LHCN-M2 (cell line): ENCODE results near the gene FAM3A. TPM values are rescaled to one million over a fixed set of nuclear protein-coding genes. Genes with fewer than 3 reads are reported as not detected.
"Not testable (repeated sequence)": the region's sequence is repeated elsewhere in the genome, so short reads cannot be mapped to it uniquely, and the experiment has no call there.

Source experiments
- DNase-seq: peaks from one replicate; pipeline ENCODE4 v3.0.0-alpha.2; 2012; ENCODE audit warnings: low read depth
- polyA plus RNA-seq: library from polyadenylated mRNA; unstranded; fragments of >200 nt; gene quantifications from one replicate; pipeline ENCODE4 v1.2.1, GENCODE V29; 2012; ENCODE audit warnings: missing spikeins
- total RNA-seq: library from RNA; depleted of rRNA; stranded (reverse); fragments of >200 nt; gene quantifications from 2 replicates; pipeline ENCODE4 v1.2.3, GENCODE V29; 2014; rRNA removed

The FAM3A gene, protein sequence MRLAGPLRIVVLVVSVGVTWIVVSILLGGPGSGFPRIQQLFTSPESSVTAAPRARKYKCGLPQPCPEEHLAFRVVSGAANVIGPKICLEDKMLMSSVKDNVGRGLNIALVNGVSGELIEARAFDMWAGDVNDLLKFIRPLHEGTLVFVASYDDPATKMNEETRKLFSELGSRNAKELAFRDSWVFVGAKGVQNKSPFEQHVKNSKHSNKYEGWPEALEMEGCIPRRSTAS
- total RNA-seq: 46.5 and 47.4 TPM in 2 replicates
- polyA plus RNA-seq: 48.8 TPM

DNA sequence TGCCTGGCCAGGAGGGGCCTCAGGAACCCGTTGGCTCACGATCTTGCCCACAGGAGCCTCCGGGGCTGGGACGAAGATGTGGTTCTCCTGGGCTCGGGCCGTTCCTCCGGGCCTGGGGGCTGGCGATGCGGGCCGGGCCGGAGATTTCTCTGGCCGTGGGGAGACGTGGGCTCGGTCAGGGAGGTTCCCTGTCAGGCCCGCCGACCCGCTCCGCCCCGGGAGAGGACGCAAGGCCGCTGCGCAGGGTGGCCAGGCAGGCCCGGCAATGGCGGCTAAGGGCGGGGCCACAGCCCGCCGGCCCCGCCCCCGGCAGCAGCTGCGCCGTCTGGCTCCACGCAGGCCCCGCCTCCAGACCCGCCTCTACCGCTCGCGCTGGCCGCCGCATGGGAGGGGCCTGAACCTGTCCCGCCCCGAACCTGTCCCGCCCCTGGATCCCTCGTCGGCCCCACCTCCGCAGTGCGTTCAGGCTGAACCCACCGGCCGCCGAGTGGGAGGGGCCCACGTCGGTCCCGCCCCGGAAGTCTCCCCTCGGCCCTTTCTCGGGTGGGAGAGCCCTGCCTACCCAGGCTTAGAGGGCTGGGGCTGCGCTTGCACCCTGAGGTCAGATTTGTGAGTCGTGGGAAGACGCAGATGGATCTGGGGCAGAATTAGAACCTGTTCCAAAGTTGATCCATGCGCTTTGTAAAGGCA, at the start of gene FAM3A:
Gene FAM3A (minus strand): TSS at position 267 of the 690 bp plus-strand sequence. CDS start 460 bp downstream, outside the sequence.
- DNase-seq: peak; percentile 78

DNA sequence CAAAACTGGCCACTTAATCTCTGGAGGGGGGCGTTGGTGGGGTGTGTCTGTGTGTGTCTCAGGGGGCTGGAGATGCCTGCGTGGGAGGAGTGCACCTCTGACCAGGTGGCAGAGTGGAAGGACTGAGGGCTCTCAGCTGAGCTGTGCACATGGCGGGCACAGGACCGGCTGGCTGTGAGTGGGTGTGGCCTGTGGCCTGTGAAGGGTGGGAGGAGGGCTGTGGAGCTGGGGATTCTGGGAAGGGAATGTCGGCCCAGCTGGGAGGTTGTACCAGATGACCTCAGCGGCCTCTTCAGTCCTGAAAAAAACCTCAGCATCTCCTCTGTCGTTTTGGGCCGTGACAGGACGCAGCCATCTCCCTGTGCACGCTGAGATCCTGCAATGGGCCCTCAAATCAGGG, 46.3 kb upstream of the FAM3A start:
- DNase-seq: not testable (repeated sequence)

DNA sequence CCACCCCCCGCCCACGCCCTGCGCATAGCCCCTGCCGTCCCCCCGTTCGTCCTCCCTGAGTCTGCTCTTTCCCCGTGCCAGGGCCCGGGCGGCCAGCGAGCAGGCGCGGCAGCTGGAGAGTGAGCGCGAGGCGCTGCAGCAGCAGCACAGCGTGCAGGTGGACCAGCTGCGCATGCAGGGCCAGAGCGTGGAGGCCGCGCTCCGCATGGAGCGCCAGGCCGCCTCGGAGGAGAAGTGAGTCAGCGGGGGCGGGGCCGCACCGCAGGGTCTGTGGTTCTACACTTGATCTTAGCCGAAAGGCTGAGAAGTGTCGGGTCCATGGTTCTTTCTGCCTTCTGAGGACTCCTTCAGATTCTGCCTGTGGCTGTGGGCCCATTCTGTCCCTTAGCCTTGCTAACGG, 44.3 kb upstream of the FAM3A start:
- not testable (repeated sequence) for DNase-seq

DNA sequence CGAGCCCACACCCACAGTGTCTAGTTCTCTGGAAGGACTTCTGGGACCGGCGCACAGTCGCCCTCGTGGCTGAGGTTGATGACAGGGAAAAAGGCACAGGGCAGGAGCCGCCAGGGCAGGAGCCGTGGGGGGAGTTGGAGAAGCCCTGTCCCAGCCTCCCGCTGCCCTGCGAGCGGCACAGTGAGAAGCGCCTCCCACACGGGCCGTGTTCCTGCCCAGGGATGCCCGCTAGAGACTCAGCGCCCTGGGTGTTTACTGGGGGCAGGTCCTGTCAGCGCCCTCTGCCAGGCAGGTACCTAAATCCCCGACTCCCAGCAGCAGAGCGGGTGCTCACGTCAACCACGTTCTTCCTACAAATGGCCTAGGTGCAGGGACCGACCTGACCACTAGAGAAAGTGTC, 42.9 kb upstream of the FAM3A start:
- DNase-seq: not testable (repeated sequence)

DNA sequence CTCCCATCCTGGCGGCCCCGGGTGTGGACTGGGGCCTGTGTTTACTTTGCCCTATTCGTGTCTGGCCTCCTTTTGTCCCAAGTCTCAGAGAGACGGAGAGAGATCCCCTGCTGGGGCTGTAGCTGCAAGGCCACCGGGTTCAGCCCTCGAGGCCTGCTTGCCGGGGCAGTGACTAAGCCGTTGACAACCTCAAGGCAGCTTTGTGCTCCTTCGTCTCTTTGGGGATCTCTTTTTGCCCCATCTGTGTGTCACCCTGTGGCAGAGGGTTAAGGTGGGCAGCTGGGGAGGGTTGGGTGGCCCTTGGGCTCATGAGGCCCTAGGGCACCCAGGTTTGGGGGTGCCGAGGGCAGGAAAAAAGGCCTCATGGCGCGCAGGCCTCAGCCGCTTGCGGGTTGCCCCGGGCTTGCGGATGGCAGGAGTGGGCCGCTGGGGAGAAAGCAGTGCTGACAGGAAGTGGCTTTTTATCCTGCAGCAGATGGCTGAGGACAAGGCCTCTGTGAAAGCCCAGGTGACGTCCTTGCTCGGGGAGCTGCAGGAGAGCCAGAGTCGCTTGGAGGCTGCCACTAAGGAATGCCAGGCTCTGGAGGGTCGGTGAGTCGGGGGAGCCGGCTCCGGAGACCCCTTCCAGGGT, 42.1 kb upstream of the FAM3A start:
- not testable (repeated sequence) for DNase-seq

DNA sequence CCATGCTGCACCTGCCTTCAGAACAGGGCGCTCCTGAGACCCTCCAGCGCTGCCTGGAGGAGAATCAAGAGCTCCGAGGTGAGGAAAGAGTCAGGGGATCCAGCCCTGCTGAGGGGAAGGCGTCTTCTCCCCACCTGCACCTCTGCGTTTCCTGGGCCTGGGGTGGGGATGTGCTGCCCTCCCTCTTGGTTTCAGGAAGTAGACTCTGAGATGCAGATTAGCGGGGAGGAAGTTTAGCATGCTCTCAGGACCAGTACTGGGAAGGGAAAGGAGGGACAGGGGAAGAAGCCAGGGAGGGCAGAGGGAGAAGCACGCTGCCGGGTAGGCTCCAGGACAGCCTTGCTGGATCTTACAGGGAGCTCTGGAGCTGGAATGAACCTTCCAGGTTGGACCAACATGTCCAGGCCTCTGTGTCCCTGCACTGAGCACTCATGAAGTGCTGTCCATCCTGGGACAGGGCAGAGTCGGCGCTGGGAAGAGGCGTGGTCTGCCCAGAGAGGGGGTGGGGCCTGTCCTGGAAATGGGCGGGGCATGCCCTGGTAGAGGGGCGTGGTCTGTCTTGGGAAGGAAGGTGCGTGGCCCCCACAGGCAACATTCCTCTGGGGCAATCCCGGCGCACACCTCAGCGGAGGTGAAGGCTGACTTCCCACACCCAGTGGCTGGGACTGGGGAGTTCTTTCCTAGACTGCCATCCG, 36.2 kb upstream of the FAM3A start:
- not testable (repeated sequence) for DNase-seq

GRCh38 chrX:154549766-154550165, 33.7 kb upstream of the FAM3A start:
- no peak for DNase-seq

GRCh38 chrX:154548028-154548316, 31.9 kb upstream of the FAM3A start:
- peak; percentile 21 for DNase-seq

GRCh38 chrX:154547245-154548027, 31.4 kb upstream of the FAM3A start, which contains the start of gene IKBKG:
IKBKG (plus strand) TSS chrX:154547620; CDS start chrX:154552003, 4,383 bp downstream.
- peak; percentile 83 for DNase-seq

- DNase-seq: no peak
Observed at GRCh38 chrX:154546354-154547244, 30.6 kb upstream of the FAM3A start, which contains the start of gene G6PD. G6PD (minus strand) TSS chrX:154546846; CDS start chrX:154546155, 691 bp downstream.

DNA sequence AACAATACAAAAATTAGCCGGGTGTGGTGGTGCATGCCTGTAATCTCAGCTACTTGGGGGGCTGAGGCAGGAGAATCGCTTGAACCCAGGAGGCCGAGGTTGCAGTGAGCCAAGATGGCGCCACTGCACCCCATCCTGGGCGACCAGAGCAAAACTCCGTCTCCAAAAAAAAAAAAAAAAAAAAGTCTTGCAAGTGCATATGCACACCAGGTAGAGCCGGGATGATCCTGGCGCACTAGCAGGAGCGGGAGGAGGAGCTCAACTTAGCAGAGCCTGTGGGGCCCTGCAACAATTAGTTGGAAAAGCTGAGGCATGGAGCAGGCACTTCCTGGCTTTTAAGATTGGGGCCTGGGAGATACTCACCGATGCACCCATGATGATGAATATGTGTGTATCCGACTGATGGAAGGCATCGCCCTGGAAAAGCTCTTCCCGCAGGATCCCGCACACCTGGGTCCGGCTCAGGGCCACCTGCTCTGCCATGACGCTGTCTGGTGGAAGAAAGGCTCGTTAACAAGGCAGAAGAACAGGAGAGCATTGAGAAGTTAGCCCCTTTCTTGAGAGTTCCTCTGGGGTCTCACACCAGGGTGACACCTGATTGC, 29.7 kb upstream of the FAM3A start:
- DNase-seq: no peak

GRCh38 chrX:154542723-154543424, 26.8 kb upstream of the FAM3A start:
- no peak for DNase-seq

GRCh38 chrX:154541896-154542722, 26.1 kb upstream of the FAM3A start:
- DNase-seq: peak; percentile 93

DNA sequence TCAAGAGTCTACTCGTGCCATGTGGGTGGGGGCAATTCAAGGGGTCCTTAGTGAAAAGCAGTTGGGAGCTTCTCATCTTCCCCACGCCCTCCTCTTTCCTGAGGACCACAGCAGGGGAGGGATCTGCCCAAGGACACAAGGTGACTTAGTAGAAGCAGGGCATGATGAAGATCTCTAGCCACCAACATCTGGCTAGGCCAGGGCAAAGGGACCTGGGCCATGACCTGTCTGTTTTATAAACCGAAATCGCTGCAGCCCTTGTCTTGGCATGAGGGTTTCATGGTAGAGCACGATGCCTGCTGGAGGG, 25.5 kb upstream of the FAM3A start:
- DNase-seq: no peak

DNA sequence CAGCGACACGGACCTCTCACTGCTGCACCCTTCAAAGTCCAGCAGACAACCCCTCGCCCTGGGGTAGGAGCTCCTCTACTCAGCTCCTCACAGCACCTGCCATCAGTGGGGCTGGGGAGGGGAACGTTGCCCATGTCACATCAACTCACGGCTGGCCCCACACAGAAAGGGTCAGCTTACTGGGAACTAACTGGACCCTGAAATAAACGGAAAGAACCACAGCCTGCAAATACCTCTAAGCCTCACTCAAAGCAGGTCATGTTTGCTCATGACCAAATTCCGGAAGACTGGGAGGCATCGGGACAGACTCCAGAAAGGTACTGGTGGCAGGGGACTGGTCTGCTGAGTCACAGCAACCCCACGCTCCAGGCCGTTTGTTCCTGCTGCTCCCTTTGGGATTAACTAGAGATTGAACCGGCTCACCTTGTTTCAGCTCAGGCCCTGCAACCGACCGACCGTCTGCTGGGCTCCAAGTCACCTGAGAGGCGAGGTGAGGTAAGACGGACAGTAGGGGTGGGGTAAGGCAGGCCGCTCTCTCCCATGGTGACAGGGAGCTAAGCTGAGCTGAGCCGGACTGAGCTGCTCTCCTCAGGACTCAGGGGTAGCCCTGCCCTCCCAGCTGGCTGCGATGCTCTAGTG, 25.0 kb upstream of the FAM3A start:
- DNase-seq: no peak

DNA sequence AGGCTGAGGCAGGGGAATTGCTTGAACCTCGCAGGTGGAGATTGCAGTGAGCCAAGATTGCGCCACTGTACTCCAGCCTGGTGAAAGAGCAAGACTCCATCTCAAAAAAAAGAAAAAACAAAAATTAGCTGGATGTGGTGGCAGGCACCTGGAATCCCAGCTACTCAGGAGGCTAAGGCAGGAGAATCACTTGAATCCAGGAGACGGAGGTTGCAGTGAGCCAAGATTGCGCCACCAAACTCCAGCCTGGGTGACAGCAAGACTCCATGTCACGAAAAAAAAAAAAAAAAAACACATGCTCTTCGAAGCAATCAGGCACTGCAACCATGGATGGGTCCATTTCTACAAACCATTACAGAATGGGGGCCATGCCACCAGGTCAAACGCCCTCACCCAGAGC, 24.3 kb upstream of the FAM3A start:
- DNase-seq: not testable (repeated sequence)

GRCh38 chrX:154539077-154539476, 23.0 kb upstream of the FAM3A start:
- no peak for DNase-seq

- DNase-seq: no peak
Observed at GRCh38 chrX:154535892-154536291, 19.9 kb upstream of the FAM3A start.
